Neural progenitor cell (in vitro differentiated cells): ENCODE results near the gene COA6. TPM values are rescaled to one million over a fixed set of nuclear protein-coding genes. Genes with fewer than 3 reads are reported as not detected.
"Not testable (repeated sequence)": the region's sequence is repeated elsewhere in the genome, so short reads cannot be mapped to it uniquely, and the experiment has no call there.

ENCODE experiments used
- DNase-seq: peaks from one replicate; pipeline ENCODE4 v3.0.0-alpha.2; 2016; ENCODE audit warnings: low spot score
- H2AFZ ChIP-seq: fragments of 200-600 bp; sonication (generic); replicated peaks from 2 replicates; pipeline ENCODE4 v1.6.1; 2016; ENCODE audit warnings: antibody characterized with exemption
- H3F3A ChIP-seq: fragments of 200-600 bp; sonication (generic); 2 replicates; pipeline ENCODE4 v1.6.1; 2016; ENCODE audit warnings: antibody characterized with exemption, low read depth
- H3K27ac ChIP-seq: fragments of 200-600 bp; sonication (generic); 2 replicates; pipeline ENCODE4 v1.5.1; 2016; ENCODE audit warnings: mild to moderate bottlenecking
- H3K27me3 ChIP-seq: fragments of 200-600 bp; sonication (generic); 2 replicates; pipeline ENCODE4 v1.6.1; 2016; ENCODE audit warnings: mild to moderate bottlenecking, moderate library complexity
- H3K36me3 ChIP-seq: fragments of 200-600 bp; sonication (generic); 2 replicates; pipeline ENCODE4 v1.5.1; 2016
- H3K4me1 ChIP-seq: fragments of 200-600 bp; sonication (generic); 2 replicates; pipeline ENCODE4 v1.6.1; 2016; ENCODE audit warnings: mixed run types
- H3K4me2 ChIP-seq: fragments of 200-600 bp; sonication (generic); 2 replicates; pipeline ENCODE4 v1.6.1; 2016
- H3K4me3 ChIP-seq: fragments of 200-600 bp; sonication (generic); 2 replicates; pipeline ENCODE4 v1.5.1; 2016
- H3K79me2 ChIP-seq: fragments of 200-600 bp; sonication (generic); 2 replicates; pipeline ENCODE4 v1.6.1; 2016; ENCODE audit warnings: low read depth
- H3K9ac ChIP-seq: fragments of 200-600 bp; sonication (generic); 2 replicates; pipeline ENCODE4 v1.6.1; 2016
- H3K9me3 ChIP-seq: fragments of 200-600 bp; sonication (generic); 2 replicates; pipeline ENCODE4 v1.5.1; 2016; ENCODE audit warnings: low read depth
- H4K20me1 ChIP-seq: fragments of 200-600 bp; sonication (generic); 2 replicates; pipeline ENCODE4 v1.6.1; 2016; ENCODE audit warnings: low read depth
- H3K27ac Mint-ChIP-seq: 3 replicates; pipeline ENCODE4 v1.8.0; 2021; ENCODE audit warnings: mixed read lengths
- H3K27me3 Mint-ChIP-seq: 2 replicates; pipeline ENCODE4 v1.8.0; 2022; ENCODE audit warnings: low read depth, mild to moderate bottlenecking, inconsistent platforms, moderate library complexity, mixed read lengths; ENCODE audit not compliant: insufficient read depth
- H3K36me3 Mint-ChIP-seq: 3 replicates; pipeline ENCODE4 v1.8.0; 2021; ENCODE audit warnings: mixed read lengths
- H3K4me1 Mint-ChIP-seq: 3 replicates; pipeline ENCODE4 v1.8.0; 2021; ENCODE audit warnings: mixed read lengths
- H3K4me3 Mint-ChIP-seq: 3 replicates; pipeline ENCODE4 v1.8.0; 2021; ENCODE audit warnings: mild to moderate bottlenecking, moderate library complexity, mixed read lengths
- H3K9me3 Mint-ChIP-seq: 3 replicates; pipeline ENCODE4 v1.8.0; 2020; ENCODE audit warnings: mixed read lengths
- CTCF ChIP-seq: fragments of 200-600 bp; sonication (generic); IDR thresholded peaks from 2 replicates; pipeline ENCODE4 v1.5.1; 2017; ENCODE audit warnings: antibody characterized with exemption, mild to moderate bottlenecking
- EZH2 ChIP-seq: fragments of 200-600 bp; sonication (generic); IDR thresholded peaks from 2 replicates; pipeline ENCODE4 v1.6.1; 2017; ENCODE audit warnings: antibody characterized with exemption, mild to moderate bottlenecking, moderate library complexity
- EZH2phosphoT487 ChIP-seq: fragments of 200-600 bp; sonication (generic); IDR thresholded peaks from 2 replicates; pipeline ENCODE4 v1.6.1; 2017; ENCODE audit warnings: antibody characterized with exemption
- total RNA-seq: library from RNA; depleted of rRNA; stranded (reverse); fragments of >200 nt; gene quantifications from 2 replicates; pipeline ENCODE4 v1.2.3, GENCODE V29; 2015; ENCODE audit warnings: low replicate concordance

COA6 gene
- total RNA-seq, 1 donor from 2014 or later = 36.0 TPM

- Histone ChIP-seq H3K27ac (no peak overlapping the region), H3K4me3 (no peak overlapping the region), H2AFZ (no peak overlapping the region), H3F3A (no peaks in the 10 kb centered on the region), H3K4me1 (no peaks in the 10 kb centered on the region), H3K36me3 (no peaks in the 10 kb centered on the region), H3K79me2 (no peaks in the 10 kb centered on the region), H3K4me2 (no peak overlapping the region), H3K9ac (no peak overlapping the region), H4K20me1 (no peaks in the 10 kb centered on the region), H3K9me3 (no peaks in the 10 kb centered on the region), H3K27me3 (no peaks in the 10 kb centered on the region)
- Mint-ChIP-seq H3K4me3 (no peak overlapping the region), H3K27me3 (peaks cover 2% of the 10 kb centered on the region), H3K36me3 (no peaks in the 10 kb centered on the region), H3K4me1 (no peaks in the 10 kb centered on the region), H3K27ac (no peak overlapping the region), H3K9me3 (no peaks in the 10 kb centered on the region)
- no peak for DNase-seq
- TF ChIP-seq EZH2 (no peak), EZH2phosphoT487 (no peak), CTCF (no peak)
Measured at GRCh38 chr1:234398849-234399381, 25.7 kb downstream of the COA6 start.

GRCh38 chr1:234399515-234399914, 26.3 kb downstream of the COA6 start:
- not testable (repeated sequence) for H3K9me3 ChIP-seq, H3F3A ChIP-seq, H3K4me3 Mint-ChIP-seq, H3K4me2 ChIP-seq, H3K27me3 ChIP-seq, H3K36me3 ChIP-seq, H3K27ac Mint-ChIP-seq, H3K9ac ChIP-seq, DNase-seq, H3K36me3 Mint-ChIP-seq, H3K4me3 ChIP-seq, H4K20me1 ChIP-seq, H3K79me2 ChIP-seq, H3K4me1 ChIP-seq, H3K27ac ChIP-seq, H2AFZ ChIP-seq, H3K27me3 Mint-ChIP-seq, H3K4me1 Mint-ChIP-seq, H3K9me3 Mint-ChIP-seq

- H3K27me3 ChIP-seq = no peaks in the 10 kb centered on the region
- H3K27ac ChIP-seq = no peak overlapping the region
- no peaks in the 10 kb centered on the region for H3K79me2 ChIP-seq
- Mint-ChIP-seq H3K4me1 (no peaks in the 10 kb centered on the region), H3K36me3 (no peaks in the 10 kb centered on the region), H3K4me3 (no peak overlapping the region), H3K27me3 (no peaks in the 10 kb centered on the region), H3K9me3 (no peaks in the 10 kb centered on the region), H3K27ac (no peak overlapping the region)
- no peak for TF ChIP-seq CTCF
- TF ChIP-seq EZH2 = no peak
- no peak for TF ChIP-seq EZH2phosphoT487
- H3K4me3 ChIP-seq = no peak overlapping the region
- H3K4me1 ChIP-seq = no peaks in the 10 kb centered on the region
- H3K36me3 ChIP-seq = no peaks in the 10 kb centered on the region
- H3K9ac ChIP-seq = no peak overlapping the region
- no peaks in the 10 kb centered on the region for H4K20me1 ChIP-seq
- no peak overlapping the region for H2AFZ ChIP-seq
- no peaks in the 10 kb centered on the region for H3F3A ChIP-seq
- DNase-seq = no peak
- H3K4me2 ChIP-seq = no peak overlapping the region
- H3K9me3 ChIP-seq = no peaks in the 10 kb centered on the region
Measured at GRCh38 chr1:234400773-234401172, 27.5 kb downstream of the COA6 start.

GRCh38 chr1:234401658-234402057, 28.4 kb downstream of the COA6 start:
- no peak for DNase-seq
- no peaks in the 10 kb centered on the region for H3K9me3 ChIP-seq
- no peak overlapping the region for H2AFZ ChIP-seq
- no peaks in the 10 kb centered on the region for H3K36me3 ChIP-seq
- no peak overlapping the region for H3K9ac ChIP-seq
- H3K27ac ChIP-seq = no peak overlapping the region
- no peak overlapping the region for H3K4me3 ChIP-seq
- H3K79me2 ChIP-seq = no peaks in the 10 kb centered on the region
- H4K20me1 ChIP-seq = no peaks in the 10 kb centered on the region
- no peaks in the 10 kb centered on the region for H3K4me1 Mint-ChIP-seq
- H3K4me2 ChIP-seq = no peak overlapping the region
- no peaks in the 10 kb centered on the region for H3K36me3 Mint-ChIP-seq
- no peaks in the 10 kb centered on the region for H3F3A ChIP-seq
- H3K27me3 Mint-ChIP-seq = no peaks in the 10 kb centered on the region
- no peaks in the 10 kb centered on the region for H3K9me3 Mint-ChIP-seq
- TF ChIP-seq EZH2 = no peak
- no peak for TF ChIP-seq CTCF
- TF ChIP-seq EZH2phosphoT487 = no peak
- H3K4me3 Mint-ChIP-seq = no peak overlapping the region
- no peak overlapping the region for H3K27ac Mint-ChIP-seq
- H3K27me3 ChIP-seq = no peaks in the 10 kb centered on the region
- no peaks in the 10 kb centered on the region for H3K4me1 ChIP-seq
